Thyroid gland (tissue), 4 donors: ENCODE data around the gene SUPT20H. TPM values are rescaled to one million over a fixed set of nuclear protein-coding genes. Genes with fewer than 3 reads are reported as not detected.

ENCODE experiments used
- DNase-seq, 2 donors: peaks; one replicate each; pipeline ENCODE4 v3.0.0-alpha.2; 2019
- H3K27ac ChIP-seq, 3 donors: fragments of 200-600 bp; sonication (generic); 1 replicate in 2 of 3; 2 replicates in 1 of 3; pipeline ENCODE4 v1.5.1; 2016 to 2019; ENCODE audit warnings: mild to moderate bottlenecking in 1 of 3, moderate library complexity in 1 of 3
- H3K27me3 ChIP-seq: fragments of 200-600 bp; sonication (generic); one replicate; pipeline ENCODE4 v1.5.1; 2019
- H3K36me3 ChIP-seq, 2 donors: fragments of 200-600 bp; sonication (generic); one replicate each; pipeline ENCODE4 v1.5.1; 2016 to 2019
- H3K4me1 ChIP-seq, 2 donors: fragments of 200-600 bp; sonication (generic); one replicate each; pipeline ENCODE4 v1.5.1; 2017 to 2019
- H3K4me3 ChIP-seq, 3 donors: fragments of 200-600 bp; sonication (generic); replicated peaks in 1 of 3; 1 replicate in 2 of 3; 2 replicates in 1 of 3; pipeline ENCODE4 v1.5.1; 2016; ENCODE audit warnings: mild to moderate bottlenecking in 1 of 3
- H3K9me3 ChIP-seq: fragments of 200-600 bp; sonication (generic); one replicate; pipeline ENCODE4 v1.5.1; 2017
- CTCF ChIP-seq, 6 experiments: fragments of 200-600 bp in 3 of 6; fragments of 450-650 bp in 3 of 6; sonication (generic) in 3 of 6; IDR thresholded peaks; one replicate each; pipeline ENCODE4 v1.5.1; 2016 to 2019; ENCODE audit warnings: antibody characterized with exemption in 6 of 6, mild to moderate bottlenecking in 2 of 6, inconsistent platforms in 1 of 6, moderate library complexity in 1 of 6
- POLR2A ChIP-seq, 2 donors: fragments of 450-650 bp; IDR thresholded peaks; one replicate each; pipeline ENCODE4 v1.6.1; 2017; ENCODE audit warnings: antibody characterized with exemption in 2 of 2, mild to moderate bottlenecking in 2 of 2, moderate library complexity in 1 of 2
- WGBS, 2 donors: methylation state at CpG; one replicate each; pipeline ENCODE4 v1.1.5; 2017; 5-methylcytosine and 5-hydroxymethylcytosine counted together
- intact Hi-C: fragments of 100-400 bp; cut with DNase I; formaldehyde crosslinking; loops from one replicate; pipeline ENCODE4 v1.15.1; 2023
- total RNA-seq, 4 donors: library from RNA; depleted of rRNA; stranded (reverse); fragments of >200 nt; gene quantifications; one replicate each; pipeline ENCODE4 v1.2.3, GENCODE V29; 2016

Gene SUPT20H
- total RNA-seq, 4 donors from 2014 or later: 59.5 to 85.6 (median 72.9) TPM

GRCh38 chr13:37049810-37050209 lies 9.7 kb downstream of the SUPT20H start:
- intact Hi-C loops: no loop called here
- Histone ChIP-seq H3K9me3 (no peaks in the 10 kb centered on the region), H3K4me1 (no peaks in the 10 kb centered on the region), H3K27ac (no peak overlapping the region), H3K36me3 (peaks cover 10 to 16% of the 10 kb centered on the region in 2 donors), H3K4me3 (no peak overlapping the region), H3K27me3 (no peaks in the 10 kb centered on the region)
- 55 to 88% methylated on average over 1 of the region's 1 CpG for WGBS, 2 donors
- no peak for TF ChIP-seq POLR2A (IDR thresholded peaks at IDR 0.05)
- TF ChIP-seq CTCF (IDR thresholded peaks at IDR 0.05): no peak
- no peak for DNase-seq

GRCh38 chr13:37047846-37048245 lies 11.6 kb downstream of the SUPT20H start:
- intact Hi-C loops: no loop called here
- DNase-seq: no peak
- no peaks in the 10 kb centered on the region for H3K4me1 ChIP-seq
- H3K9me3 ChIP-seq: no peaks in the 10 kb centered on the region
- TF ChIP-seq CTCF (IDR thresholded peaks at IDR 0.05) (no peak), POLR2A (IDR thresholded peaks at IDR 0.05) (no peak)
- no peak overlapping the region for H3K4me3 ChIP-seq
- WGBS, 2 donors: 88 to 93% methylated on average over 3 of the region's 3 CpGs
- no peaks in the 10 kb centered on the region for H3K27me3 ChIP-seq
- no peak overlapping the region for H3K27ac ChIP-seq
- peaks cover 25 to 28% of the 10 kb centered on the region in 2 donors for H3K36me3 ChIP-seq

- intact Hi-C loops: no loop called here
- Histone ChIP-seq H3K4me3 (no peak overlapping the region), H3K9me3 (no peaks in the 10 kb centered on the region), H3K27ac (no peak overlapping the region), H3K27me3 (no peaks in the 10 kb centered on the region), H3K4me1 (no peaks in the 10 kb centered on the region), H3K36me3 (peaks cover 33 to 36% of the 10 kb centered on the region in 2 donors)
- 93% methylated on average over 2 of the region's 2 CpGs for WGBS, 2 donors
- no peak for DNase-seq
- TF ChIP-seq POLR2A (IDR thresholded peaks at IDR 0.05) (no peak), CTCF (IDR thresholded peaks at IDR 0.05) (no peak)
Observed at GRCh38 chr13:37047032-37047431, 12.5 kb downstream of the SUPT20H start.

GRCh38 chr13:37046062-37046461 lies 13.4 kb downstream of the SUPT20H start:
- no peak for DNase-seq
- Histone ChIP-seq H3K36me3 (peaks cover 40 to 46% of the 10 kb centered on the region in 2 donors), H3K9me3 (no peaks in the 10 kb centered on the region), H3K4me3 (no peak overlapping the region), H3K27ac (no peak overlapping the region), H3K27me3 (no peaks in the 10 kb centered on the region), H3K4me1 (no peaks in the 10 kb centered on the region)
- intact Hi-C loops: no loop called here
- 93 to 100% methylated on average over 1 of the region's 1 CpG for WGBS, 2 donors
- no peak for TF ChIP-seq CTCF (IDR thresholded peaks at IDR 0.05)
- TF ChIP-seq POLR2A (IDR thresholded peaks at IDR 0.05): no peak

GRCh38 chr13:37040789-37041188 lies 18.7 kb downstream of the SUPT20H start:
- no peaks in the 10 kb centered on the region for H3K4me1 ChIP-seq
- DNase-seq: no peak
- TF ChIP-seq POLR2A (IDR thresholded peaks at IDR 0.05) (no peak), CTCF (IDR thresholded peaks at IDR 0.05) (no peak)
- no peak overlapping the region for H3K27ac ChIP-seq
- no peaks in the 10 kb centered on the region for H3K27me3 ChIP-seq
- intact Hi-C loops: no loop called here
- H3K9me3 ChIP-seq: no peaks in the 10 kb centered on the region
- peaks cover 43 to 69% of the 10 kb centered on the region in 2 donors for H3K36me3 ChIP-seq
- no peak overlapping the region for H3K4me3 ChIP-seq
